Measurements from ENCODE around the gene SERPINA12. TPM values are rescaled to one million over a fixed set of nuclear protein-coding genes. Genes with fewer than 3 reads are reported as not detected.

Gene SERPINA12
- total and polyA plus RNA-seq, 2 of the 13 experiments (the other 11 are each of a cell fraction or from before 2014, with no cell fraction given) = 0.08 TPM; not detected in 1

DNA sequence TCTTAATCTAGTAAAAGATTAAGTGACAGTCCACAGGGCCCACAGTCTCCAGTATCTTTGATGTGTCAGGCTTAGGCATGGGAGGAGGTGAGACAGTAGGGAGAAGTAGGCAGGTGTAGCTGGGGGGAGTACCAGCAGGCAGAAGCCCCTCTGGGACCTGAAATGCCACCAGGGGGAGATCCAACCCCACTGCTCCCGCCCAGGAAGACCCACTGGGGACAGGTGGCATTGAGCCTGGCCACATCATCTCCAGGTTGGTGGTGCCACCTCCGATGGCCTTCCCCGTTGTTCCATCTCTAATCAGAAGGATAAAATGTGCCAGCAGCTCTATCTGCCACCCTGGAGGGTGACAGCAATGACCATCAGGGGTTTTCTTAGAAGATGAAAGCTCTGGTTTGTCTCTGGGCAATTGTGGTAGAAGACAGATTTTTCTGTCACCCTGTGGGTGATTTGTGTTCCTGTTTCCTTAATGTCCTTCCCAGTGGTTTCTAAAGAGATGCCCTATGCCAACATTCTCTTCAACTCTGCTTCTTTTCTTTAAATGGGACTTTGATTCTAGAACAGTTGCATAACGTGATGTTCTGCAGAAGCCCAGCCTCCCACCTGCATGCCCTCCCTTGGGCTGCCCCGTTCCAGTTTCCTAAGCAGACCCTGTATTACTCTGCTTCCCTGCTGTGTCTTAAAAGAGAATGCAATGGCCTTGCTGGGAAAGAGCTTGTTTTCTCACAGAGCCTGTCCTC is 12.3 kb upstream of the SERPINA12 start (continued):
- TF ChIP-seq, protein P1, sequence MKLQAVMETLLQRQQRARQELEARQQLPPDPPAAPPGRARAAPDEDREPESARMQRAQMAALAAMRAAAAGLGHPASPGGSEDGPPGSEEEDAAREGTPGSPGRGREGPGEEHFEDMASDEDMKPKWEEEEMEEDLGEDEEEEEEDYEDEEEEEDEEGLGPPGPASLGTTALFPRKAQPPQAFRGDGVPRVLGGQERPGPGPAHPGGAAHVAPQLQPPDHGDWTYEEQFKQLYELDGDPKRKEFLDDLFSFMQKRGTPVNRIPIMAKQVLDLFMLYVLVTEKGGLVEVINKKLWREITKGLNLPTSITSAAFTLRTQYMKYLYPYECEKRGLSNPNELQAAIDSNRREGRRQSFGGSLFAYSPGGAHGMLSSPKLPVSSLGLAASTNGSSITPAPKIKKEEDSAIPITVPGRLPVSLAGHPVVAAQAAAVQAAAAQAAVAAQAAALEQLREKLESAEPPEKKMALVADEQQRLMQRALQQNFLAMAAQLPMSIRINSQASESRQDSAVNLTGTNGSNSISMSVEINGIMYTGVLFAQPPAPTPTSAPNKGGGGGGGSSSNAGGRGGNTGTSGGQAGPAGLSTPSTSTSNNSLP (IDR thresholded peaks at IDR 0.05; ENCODE audit: low read depth, low read length) = no peak
- TF ChIP-seq, protein P2, sequence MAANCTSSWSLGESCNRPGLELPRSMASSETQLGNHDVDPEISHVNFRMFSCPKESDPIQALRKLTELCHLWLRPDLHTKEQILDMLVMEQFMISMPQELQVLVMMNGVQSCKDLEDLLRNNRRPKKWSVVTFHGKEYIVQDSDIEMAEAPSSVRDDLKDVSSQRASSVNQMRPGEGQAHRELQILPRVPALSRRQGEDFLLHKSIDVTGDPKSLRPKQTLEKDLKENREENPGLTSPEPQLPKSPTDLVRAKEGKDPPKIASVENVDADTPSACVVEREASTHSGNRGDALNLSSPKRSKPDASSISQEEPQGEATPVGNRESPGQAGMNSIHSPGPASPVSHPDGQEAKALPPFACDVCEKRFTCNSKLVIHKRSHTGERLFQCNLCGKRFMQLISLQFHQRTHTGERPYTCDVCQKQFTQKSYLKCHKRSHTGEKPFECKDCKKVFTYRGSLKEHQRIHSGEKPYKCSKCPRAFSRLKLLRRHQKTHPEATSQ (CRISPR knock-in tag; IDR thresholded peaks at IDR 0.05; ENCODE audit: borderline replicate concordance) = no peak
- TF ChIP-seq PITX1 (CRISPR knock-in tag; IDR thresholded peaks at IDR 0.05) = no peak
- no peak for TF ChIP-seq KAT8 (CRISPR knock-in tag; IDR thresholded peaks at IDR 0.05)
- TF ChIP-seq, protein P3, sequence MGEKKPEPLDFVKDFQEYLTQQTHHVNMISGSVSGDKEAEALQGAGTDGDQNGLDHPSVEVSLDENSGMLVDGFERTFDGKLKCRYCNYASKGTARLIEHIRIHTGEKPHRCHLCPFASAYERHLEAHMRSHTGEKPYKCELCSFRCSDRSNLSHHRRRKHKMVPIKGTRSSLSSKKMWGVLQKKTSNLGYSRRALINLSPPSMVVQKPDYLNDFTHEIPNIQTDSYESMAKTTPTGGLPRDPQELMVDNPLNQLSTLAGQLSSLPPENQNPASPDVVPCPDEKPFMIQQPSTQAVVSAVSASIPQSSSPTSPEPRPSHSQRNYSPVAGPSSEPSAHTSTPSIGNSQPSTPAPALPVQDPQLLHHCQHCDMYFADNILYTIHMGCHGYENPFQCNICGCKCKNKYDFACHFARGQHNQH (CRISPR knock-in tag; IDR thresholded peaks at IDR 0.05) = 0 out of 2 replicates have a peak, but pooled peaks have one; percentile 3
- no peak for TF ChIP-seq ZNF781 (CRISPR knock-in tag; IDR thresholded peaks at IDR 0.05; ENCODE audit: borderline replicate concordance, not compliant biosample characterization)
- no peak for TF ChIP-seq ZNF543 (CRISPR knock-in tag; IDR thresholded peaks at IDR 0.05)
- no peak for TF ChIP-seq ZFY (CRISPR knock-in tag; IDR thresholded peaks at IDR 0.05)
- TF ChIP-seq NR2F1 (CRISPR knock-in tag; IDR thresholded peaks at IDR 0.05) = no peak
- no peak for TF ChIP-seq PTBP1 (IDR thresholded peaks at IDR 0.05; ENCODE audit: low read depth, low read length, poor library complexity, severe bottlenecking)
- TF ChIP-seq ZFP41 (CRISPR knock-in tag; IDR thresholded peaks at IDR 0.05; ENCODE audit: borderline replicate concordance) = no peak
- no peak for TF ChIP-seq SMARCE1 (IDR thresholded peaks at IDR 0.05; ENCODE audit: borderline replicate concordance)
- TF ChIP-seq MED8 (CRISPR knock-in tag; IDR thresholded peaks at IDR 0.05; ENCODE audit: insufficient replicate concordance) = no peak
- TF ChIP-seq, protein P4, sequence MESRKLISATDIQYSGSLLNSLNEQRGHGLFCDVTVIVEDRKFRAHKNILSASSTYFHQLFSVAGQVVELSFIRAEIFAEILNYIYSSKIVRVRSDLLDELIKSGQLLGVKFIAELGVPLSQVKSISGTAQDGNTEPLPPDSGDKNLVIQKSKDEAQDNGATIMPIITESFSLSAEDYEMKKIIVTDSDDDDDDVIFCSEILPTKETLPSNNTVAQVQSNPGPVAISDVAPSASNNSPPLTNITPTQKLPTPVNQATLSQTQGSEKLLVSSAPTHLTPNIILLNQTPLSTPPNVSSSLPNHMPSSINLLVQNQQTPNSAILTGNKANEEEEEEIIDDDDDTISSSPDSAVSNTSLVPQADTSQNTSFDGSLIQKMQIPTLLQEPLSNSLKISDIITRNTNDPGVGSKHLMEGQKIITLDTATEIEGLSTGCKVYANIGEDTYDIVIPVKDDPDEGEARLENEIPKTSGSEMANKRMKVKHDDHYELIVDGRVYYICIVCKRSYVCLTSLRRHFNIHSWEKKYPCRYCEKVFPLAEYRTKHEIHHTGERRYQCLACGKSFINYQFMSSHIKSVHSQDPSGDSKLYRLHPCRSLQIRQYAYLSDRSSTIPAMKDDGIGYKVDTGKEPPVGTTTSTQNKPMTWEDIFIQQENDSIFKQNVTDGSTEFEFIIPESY (CRISPR knock-in tag; IDR thresholded peaks at IDR 0.05) = no peak
- TF ChIP-seq ZNF782 (CRISPR knock-in tag; IDR thresholded peaks at IDR 0.05; ENCODE audit: borderline replicate concordance) = 0 out of 2 replicates have a peak, but pooled peaks have one; percentile 1
- no peak for TF ChIP-seq SOX6 (IDR thresholded peaks at IDR 0.05)
- TF ChIP-seq SOX6 (CRISPR knock-in tag; IDR thresholded peaks at IDR 0.05) = no peak
- no peak for TF ChIP-seq ZNF234 (CRISPR knock-in tag; conservative IDR thresholded peaks at IDR 0.05)
- peak; percentile 45; the same call in 1 of the 2 replicates for TF ChIP-seq ZBTB7B (CRISPR knock-in tag; IDR thresholded peaks at IDR 0.05)
- no peak for TF ChIP-seq XBP1 (CRISPR knock-in tag; IDR thresholded peaks at IDR 0.05)
- TF ChIP-seq, protein P5, sequence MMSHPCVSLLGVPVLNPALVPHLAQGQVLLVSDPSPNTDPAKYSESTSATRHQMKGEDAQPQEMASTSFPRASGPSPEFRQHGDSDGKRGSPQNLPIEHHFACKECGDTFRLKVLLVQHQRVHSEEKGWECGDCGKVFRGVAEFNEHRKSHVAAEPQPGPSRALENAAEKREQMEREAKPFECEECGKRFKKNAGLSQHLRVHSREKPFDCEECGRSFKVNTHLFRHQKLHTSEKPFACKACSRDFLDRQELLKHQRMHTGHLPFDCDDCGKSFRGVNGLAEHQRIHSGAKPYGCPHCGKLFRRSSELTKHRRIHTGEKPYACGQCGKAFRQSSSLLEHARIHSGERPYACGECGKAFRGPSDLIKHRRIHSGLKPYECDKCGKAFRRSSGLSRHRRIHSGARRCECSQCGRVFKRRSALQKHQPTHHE (CRISPR knock-in tag; IDR thresholded peaks at IDR 0.05; ENCODE audit: borderline replicate concordance) = no peak
- TF ChIP-seq KLF16 (CRISPR knock-in tag; IDR thresholded peaks at IDR 0.05) = 0 out of 4 replicates have a peak, but pooled peaks of 1 of the 2 experiments have one; percentile 8

All from HepG2 (cell line).